PFSK-1 (cell line): ENCODE data around the gene GALR2.

Experiments used
- TAF1 ChIP-seq: IDR thresholded peaks from 2 replicates; pipeline ENCODE4 v1.6.1; 2012; ENCODE audit warnings: low read length, control low read depth, borderline replicate concordance; ENCODE audit not compliant: insufficient read depth
- TF ChIP-seq, protein P1 (sequence below), 2 experiments: IDR thresholded peaks; 2 replicates each; pipeline versions ENCODE4 v1.6.1 to v1.8.0; 2011 to 2012; ENCODE audit warnings: low read depth in 2 of 2, low read length in 2 of 2, control low read depth in 1 of 2, inconsistent platforms in 1 of 2, mild to moderate bottlenecking in 1 of 2, moderate library complexity in 1 of 2; ENCODE audit not compliant: insufficient read depth in 1 of 2

- no peak for TF ChIP-seq TAF1
- TF ChIP-seq, protein P1, sequence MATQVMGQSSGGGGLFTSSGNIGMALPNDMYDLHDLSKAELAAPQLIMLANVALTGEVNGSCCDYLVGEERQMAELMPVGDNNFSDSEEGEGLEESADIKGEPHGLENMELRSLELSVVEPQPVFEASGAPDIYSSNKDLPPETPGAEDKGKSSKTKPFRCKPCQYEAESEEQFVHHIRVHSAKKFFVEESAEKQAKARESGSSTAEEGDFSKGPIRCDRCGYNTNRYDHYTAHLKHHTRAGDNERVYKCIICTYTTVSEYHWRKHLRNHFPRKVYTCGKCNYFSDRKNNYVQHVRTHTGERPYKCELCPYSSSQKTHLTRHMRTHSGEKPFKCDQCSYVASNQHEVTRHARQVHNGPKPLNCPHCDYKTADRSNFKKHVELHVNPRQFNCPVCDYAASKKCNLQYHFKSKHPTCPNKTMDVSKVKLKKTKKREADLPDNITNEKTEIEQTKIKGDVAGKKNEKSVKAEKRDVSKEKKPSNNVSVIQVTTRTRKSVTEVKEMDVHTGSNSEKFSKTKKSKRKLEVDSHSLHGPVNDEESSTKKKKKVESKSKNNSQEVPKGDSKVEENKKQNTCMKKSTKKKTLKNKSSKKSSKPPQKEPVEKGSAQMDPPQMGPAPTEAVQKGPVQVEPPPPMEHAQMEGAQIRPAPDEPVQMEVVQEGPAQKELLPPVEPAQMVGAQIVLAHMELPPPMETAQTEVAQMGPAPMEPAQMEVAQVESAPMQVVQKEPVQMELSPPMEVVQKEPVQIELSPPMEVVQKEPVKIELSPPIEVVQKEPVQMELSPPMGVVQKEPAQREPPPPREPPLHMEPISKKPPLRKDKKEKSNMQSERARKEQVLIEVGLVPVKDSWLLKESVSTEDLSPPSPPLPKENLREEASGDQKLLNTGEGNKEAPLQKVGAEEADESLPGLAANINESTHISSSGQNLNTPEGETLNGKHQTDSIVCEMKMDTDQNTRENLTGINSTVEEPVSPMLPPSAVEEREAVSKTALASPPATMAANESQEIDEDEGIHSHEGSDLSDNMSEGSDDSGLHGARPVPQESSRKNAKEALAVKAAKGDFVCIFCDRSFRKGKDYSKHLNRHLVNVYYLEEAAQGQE (IDR thresholded peaks at IDR 0.05; ENCODE audit: insufficient read depth in 1 of 2, low read depth in 2 of 2, low read length in 2 of 2): no peak
These were observed 40.7 kb downstream of the GALR2 start for GRCh38 chr17:76115138-76115754.
